ENCODE data around the gene CBX1. TPM values are rescaled to one million over a fixed set of nuclear protein-coding genes. Genes with fewer than 3 reads are reported as not detected.

CBX1 gene
- total RNA-seq, 1 donor from 2014 or later, result 20.2 TPM

DNA sequence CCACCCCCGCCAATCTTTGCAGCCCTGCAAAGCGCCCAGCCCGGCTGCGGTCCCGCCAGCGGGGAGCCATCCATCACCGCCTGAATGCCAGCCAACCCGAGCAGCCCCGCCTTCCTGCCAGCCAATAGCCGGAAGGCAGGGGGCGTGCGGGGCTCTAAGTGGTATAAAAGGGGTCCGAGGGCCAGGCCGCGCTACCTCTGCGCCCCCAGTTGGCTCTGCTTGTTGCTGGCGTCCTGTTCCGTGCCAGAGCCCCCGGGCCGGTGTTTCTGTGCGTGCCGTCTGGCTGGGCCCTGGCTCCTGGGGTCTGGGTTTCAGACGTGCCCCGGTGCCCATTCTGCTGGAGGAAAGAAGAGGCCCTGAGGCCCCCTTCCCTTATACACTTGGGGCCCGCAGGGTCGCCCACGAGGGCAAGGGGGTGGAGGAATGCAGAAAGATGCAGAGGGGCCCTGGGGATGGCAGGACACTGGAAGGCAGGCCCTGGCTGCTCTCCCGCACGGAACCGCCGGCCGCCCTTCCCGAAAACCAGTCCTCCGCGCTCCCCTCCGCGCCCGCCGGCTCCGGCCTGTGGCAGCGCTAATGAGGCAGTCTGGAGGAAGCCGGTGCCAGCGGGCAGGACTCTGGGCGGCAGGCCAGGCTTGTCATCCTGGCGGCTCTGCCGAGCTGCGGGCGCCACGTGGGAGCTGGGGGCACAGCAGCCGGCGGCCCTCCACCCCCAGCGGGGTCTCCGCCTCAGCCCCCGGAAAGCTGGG, 77.7 kb downstream of the CBX1 start:
- H3K9me3 ChIP-seq, result no peaks in the 10 kb centered on the region

DNA sequence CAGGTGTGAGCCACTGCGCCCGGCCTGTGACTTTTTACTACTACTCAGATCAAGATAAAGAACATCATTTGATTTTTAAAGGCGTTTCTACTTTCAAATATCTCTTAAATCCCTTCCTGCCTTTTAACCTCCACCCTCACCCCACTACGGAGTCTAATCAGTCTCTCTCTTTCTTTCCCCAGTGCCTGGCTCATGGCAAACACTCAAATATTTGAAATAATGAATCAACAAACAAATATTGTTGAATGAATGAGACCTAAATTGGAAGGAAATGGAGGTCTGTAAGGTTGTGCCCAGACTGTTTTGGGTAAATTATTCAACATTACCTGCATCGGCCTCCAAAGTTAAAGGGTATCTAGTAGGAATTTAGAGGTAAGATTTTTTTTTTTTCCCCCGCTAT, 78.4 kb downstream of the CBX1 start:
- peaks cover 17 to 31% of the 10 kb centered on the region in 2 donors for H3K4me1 ChIP-seq
- no peak for DNase-seq (ENCODE audit: low spot score in 2 of 2)
- H3K27ac ChIP-seq, result peak overlapping the region in 1 of 2 donors; percentile 86
- H3K27me3 ChIP-seq, result no peaks in the 10 kb centered on the region
- peak overlapping the region in 1 of 2 donors; percentile 63 for H3K4me3 ChIP-seq
- H3K9me3 ChIP-seq, result no peaks in the 10 kb centered on the region
- TF ChIP-seq, protein P1, sequence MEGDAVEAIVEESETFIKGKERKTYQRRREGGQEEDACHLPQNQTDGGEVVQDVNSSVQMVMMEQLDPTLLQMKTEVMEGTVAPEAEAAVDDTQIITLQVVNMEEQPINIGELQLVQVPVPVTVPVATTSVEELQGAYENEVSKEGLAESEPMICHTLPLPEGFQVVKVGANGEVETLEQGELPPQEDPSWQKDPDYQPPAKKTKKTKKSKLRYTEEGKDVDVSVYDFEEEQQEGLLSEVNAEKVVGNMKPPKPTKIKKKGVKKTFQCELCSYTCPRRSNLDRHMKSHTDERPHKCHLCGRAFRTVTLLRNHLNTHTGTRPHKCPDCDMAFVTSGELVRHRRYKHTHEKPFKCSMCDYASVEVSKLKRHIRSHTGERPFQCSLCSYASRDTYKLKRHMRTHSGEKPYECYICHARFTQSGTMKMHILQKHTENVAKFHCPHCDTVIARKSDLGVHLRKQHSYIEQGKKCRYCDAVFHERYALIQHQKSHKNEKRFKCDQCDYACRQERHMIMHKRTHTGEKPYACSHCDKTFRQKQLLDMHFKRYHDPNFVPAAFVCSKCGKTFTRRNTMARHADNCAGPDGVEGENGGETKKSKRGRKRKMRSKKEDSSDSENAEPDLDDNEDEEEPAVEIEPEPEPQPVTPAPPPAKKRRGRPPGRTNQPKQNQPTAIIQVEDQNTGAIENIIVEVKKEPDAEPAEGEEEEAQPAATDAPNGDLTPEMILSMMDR (IDR thresholded peaks at IDR 0.05), result no peak
- intact Hi-C loops (cut with DNase I), result loop anchor here (2.0 to 5.0 kb wide), 3 partner anchors 52 to 181 kb away; partner anchors contain the start of genes CDK5RAP3 and SCRN2
- no peaks in the 10 kb centered on the region for H3K36me3 ChIP-seq

More for the DNA sequence above, 77.7 kb downstream of the CBX1 start:
- TF ChIP-seq, protein P1 (IDR thresholded peaks at IDR 0.05), result peak; percentile 29 to 54 (median 44)
- intact Hi-C loops (cut with DNase I), result loop anchor here (2.0 to 5.0 kb wide), 3 partner anchors 53 to 181 kb away; partner anchors contain the start of genes CDK5RAP3 and SCRN2
- H3K4me1 ChIP-seq, result peaks cover 17 to 31% of the 10 kb centered on the region in 2 donors
- H3K36me3 ChIP-seq, result no peaks in the 10 kb centered on the region
- peak overlapping the region; percentile 77 to 86 for H3K27ac ChIP-seq
- peak overlapping the region; percentile 61 to 63 for H3K4me3 ChIP-seq
- no peaks in the 10 kb centered on the region for H3K27me3 ChIP-seq
- peak; percentile 56 to 94 for DNase-seq (ENCODE audit: low spot score in 2 of 2)

DNA sequence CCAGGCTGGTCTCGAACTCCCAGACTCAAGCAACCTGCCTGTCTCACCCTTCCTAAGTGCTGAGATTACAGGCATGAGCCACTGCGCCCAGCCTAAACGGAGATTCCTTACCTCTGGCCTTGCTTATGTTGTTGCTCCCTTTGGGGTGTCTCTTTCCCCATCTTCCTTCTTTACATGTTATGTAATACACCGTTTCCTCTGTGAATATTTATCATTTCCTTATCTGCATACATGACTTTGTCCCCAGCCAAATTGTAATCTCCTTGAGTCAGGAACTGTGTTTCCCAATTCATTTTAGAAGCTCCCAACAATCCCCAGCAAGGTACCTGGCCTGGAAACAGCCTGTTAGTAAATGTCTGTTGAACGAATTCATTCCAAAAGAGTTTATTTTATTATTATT, 79.3 kb downstream of the CBX1 start:
- intact Hi-C loops (cut with DNase I), result loop anchor here (2.0 to 5.0 kb wide), 3 partner anchors 51 to 180 kb away; partner anchors contain the start of genes CDK5RAP3 and SCRN2
- Histone ChIP-seq H3K36me3 (no peaks in the 10 kb centered on the region), H3K4me3 (no peak overlapping the region), H3K4me1 (peaks cover 17 to 31% of the 10 kb centered on the region in 2 donors), H3K27ac (no peak overlapping the region), H3K9me3 (no peaks in the 10 kb centered on the region), H3K27me3 (no peaks in the 10 kb centered on the region)
- TF ChIP-seq, protein P1 (IDR thresholded peaks at IDR 0.05), result no peak
- no peak for DNase-seq (ENCODE audit: low spot score in 2 of 2)

Other genes starting within 250 kb of the CBX1 start
- 198 TPM for gene SP2, start 205.2 kb downstream of the CBX1 start, total RNA-seq
- gene PNPO, start 159.9 kb downstream of the CBX1 start, total RNA-seq, result 36.7 TPM
- gene PRR15L, start 143.6 kb downstream of the CBX1 start, total RNA-seq, result not detected
- 52.3 TPM for gene CDK5RAP3, start 130.4 kb downstream of the CBX1 start, total RNA-seq
- gene COPZ2, start 63.7 kb downstream of the CBX1 start, total RNA-seq, result 155 TPM
- 114 TPM for gene NFE2L1, start 53.1 kb downstream of the CBX1 start, total RNA-seq
- gene SNX11, start 6.3 kb upstream of the CBX1 start, total RNA-seq, result 6.6 TPM